ENCODE measurements around the gene SNCAIP.

Gene SNCAIP

DNA sequence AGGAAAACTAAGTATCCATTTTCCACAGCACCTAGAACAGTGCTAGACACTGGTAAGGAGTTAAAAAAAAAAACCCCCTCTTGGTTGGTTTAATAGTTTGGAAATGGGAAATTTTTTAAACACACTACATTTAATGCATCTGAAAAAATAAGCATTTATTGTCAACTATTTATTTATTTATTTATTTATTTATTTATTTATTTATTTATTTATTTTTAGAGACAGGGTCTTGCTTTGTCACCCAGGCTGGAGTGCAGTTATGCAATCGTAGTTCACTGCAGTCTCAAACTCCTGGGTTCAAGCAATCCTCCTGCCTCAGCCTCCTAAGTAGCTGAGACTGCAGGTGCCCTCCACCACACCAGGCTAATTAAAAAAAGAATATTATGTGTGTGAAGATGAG is 51.6 kb downstream of the SNCAIP start:
- Histone ChIP-seq H3K9me3 (ENCODE audit: severe bottlenecking) (no peaks in the 10 kb centered on the region), H3K27me3 (ENCODE audit: insufficient read depth, poor library complexity, severe bottlenecking) (no peaks in the 10 kb centered on the region), H3K27ac (ENCODE audit: poor library complexity, severe bottlenecking) (no peak overlapping the region), H3K4me1 (ENCODE audit: insufficient read depth, poor library complexity, severe bottlenecking) (no peaks in the 10 kb centered on the region), H3K36me3 (ENCODE audit: low read depth) (no peaks in the 10 kb centered on the region), H3K4me3 (ENCODE audit: severe bottlenecking) (no peak overlapping the region)
- no peak for DNase-seq (ENCODE audit: low spot score)
- TF ChIP-seq, protein P1, sequence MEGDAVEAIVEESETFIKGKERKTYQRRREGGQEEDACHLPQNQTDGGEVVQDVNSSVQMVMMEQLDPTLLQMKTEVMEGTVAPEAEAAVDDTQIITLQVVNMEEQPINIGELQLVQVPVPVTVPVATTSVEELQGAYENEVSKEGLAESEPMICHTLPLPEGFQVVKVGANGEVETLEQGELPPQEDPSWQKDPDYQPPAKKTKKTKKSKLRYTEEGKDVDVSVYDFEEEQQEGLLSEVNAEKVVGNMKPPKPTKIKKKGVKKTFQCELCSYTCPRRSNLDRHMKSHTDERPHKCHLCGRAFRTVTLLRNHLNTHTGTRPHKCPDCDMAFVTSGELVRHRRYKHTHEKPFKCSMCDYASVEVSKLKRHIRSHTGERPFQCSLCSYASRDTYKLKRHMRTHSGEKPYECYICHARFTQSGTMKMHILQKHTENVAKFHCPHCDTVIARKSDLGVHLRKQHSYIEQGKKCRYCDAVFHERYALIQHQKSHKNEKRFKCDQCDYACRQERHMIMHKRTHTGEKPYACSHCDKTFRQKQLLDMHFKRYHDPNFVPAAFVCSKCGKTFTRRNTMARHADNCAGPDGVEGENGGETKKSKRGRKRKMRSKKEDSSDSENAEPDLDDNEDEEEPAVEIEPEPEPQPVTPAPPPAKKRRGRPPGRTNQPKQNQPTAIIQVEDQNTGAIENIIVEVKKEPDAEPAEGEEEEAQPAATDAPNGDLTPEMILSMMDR (IDR thresholded peaks at IDR 0.05; ENCODE audit: poor library complexity, severe bottlenecking), result no peak
- ATAC-seq (ENCODE audit: low read depth), result no peak

DNA sequence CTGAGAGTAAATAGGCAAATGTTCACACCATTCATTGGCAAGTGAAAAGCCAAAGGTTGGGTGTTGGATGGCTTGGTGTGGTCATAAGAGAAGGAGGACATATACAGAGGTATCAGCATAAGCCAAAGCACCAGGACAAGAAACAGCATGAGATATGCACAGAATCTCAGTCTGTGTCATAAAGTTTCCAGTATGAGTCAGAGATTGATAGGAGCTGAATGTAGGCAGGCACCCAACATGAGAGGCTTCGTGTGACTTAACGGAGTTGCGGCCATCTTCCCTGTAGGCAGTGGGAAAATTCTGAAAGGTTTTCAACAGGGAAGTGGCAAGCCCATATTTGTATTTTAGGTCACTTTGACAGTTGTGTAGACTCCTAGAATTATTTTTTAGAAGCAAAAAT is 54.5 kb downstream of the SNCAIP start:
- Histone ChIP-seq H3K4me3 (ENCODE audit: severe bottlenecking) (no peak overlapping the region), H3K36me3 (ENCODE audit: low read depth) (no peaks in the 10 kb centered on the region), H3K27ac (ENCODE audit: poor library complexity, severe bottlenecking) (no peak overlapping the region), H3K9me3 (ENCODE audit: severe bottlenecking) (no peaks in the 10 kb centered on the region), H3K4me1 (ENCODE audit: insufficient read depth, poor library complexity, severe bottlenecking) (no peaks in the 10 kb centered on the region), H3K27me3 (ENCODE audit: insufficient read depth, poor library complexity, severe bottlenecking) (no peaks in the 10 kb centered on the region)
- ATAC-seq (ENCODE audit: low read depth), result no peak
- TF ChIP-seq, protein P1 (IDR thresholded peaks at IDR 0.05; ENCODE audit: poor library complexity, severe bottlenecking), result no peak
- DNase-seq (ENCODE audit: low spot score), result no peak

DNA sequence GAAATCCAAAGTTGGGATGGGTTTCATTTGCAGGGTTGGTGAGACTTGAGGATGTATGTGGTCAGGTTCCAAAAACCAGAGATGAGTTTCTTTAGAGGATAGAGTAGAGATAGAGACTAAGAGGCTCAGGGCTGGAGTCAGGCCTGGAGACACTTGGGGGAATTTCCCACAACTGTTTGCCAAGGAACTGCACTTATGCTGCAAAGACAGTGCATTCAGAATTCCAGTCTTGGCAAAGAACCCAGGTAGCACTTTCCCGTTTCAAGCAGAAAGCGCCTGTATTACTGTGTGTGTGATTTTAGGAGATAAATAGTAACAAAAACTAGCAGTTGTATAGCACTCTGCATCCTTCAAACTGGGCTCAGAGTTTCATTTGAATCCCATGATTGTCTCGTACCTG is 55.4 kb downstream of the SNCAIP start:
- H3K36me3 ChIP-seq (ENCODE audit: low read depth), result no peaks in the 10 kb centered on the region
- no peak overlapping the region for H3K27ac ChIP-seq (ENCODE audit: poor library complexity, severe bottlenecking)
- ATAC-seq (ENCODE audit: low read depth) (no peak), DNase-seq (ENCODE audit: low spot score) (no peak)
- H3K27me3 ChIP-seq (ENCODE audit: insufficient read depth, poor library complexity, severe bottlenecking), result no peaks in the 10 kb centered on the region
- no peaks in the 10 kb centered on the region for H3K4me1 ChIP-seq (ENCODE audit: insufficient read depth, poor library complexity, severe bottlenecking)
- no peak overlapping the region for H3K4me3 ChIP-seq (ENCODE audit: severe bottlenecking)
- TF ChIP-seq, protein P1 (IDR thresholded peaks at IDR 0.05; ENCODE audit: poor library complexity, severe bottlenecking), result no peak
- H3K9me3 ChIP-seq (ENCODE audit: severe bottlenecking), result no peaks in the 10 kb centered on the region

DNA sequence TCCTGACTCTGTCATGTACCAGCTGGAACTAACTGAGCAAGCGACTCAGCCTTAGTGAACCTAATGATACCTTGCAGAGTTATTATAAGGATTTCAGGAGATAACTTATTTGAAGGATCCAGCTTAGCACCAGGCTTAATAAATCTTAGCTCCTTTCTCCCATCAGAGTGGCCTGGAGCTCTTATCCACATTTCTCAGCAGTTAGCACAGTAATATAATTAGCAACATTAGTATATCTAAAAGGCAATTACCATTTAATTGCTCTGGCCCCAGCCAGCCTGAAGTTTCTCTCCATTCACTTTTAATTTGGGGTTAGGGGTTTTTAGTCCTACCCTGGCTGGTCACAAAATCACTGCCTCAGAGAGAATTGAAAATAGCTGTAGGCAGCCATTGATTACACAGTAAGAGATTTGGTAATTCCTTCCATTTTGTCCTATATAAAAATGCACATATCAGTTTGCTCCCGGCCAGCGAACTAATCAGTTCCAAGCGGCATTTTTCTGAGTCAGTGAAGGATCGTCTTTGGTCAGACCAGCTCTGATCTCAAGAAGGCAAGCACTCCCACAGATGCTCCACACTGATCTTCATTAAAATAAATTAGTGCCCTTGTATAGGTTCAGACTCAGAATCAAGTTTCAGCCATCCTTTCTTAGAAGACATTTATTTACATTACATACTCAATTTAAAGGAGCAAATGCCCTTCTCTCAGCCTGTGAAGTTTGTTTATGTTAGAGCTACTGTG is 56.6 kb downstream of the SNCAIP start:
- Histone ChIP-seq H3K36me3 (ENCODE audit: low read depth) (no peaks in the 10 kb centered on the region), H3K27ac (ENCODE audit: poor library complexity, severe bottlenecking) (no peak overlapping the region), H3K27me3 (ENCODE audit: insufficient read depth, poor library complexity, severe bottlenecking) (no peaks in the 10 kb centered on the region), H3K9me3 (ENCODE audit: severe bottlenecking) (no peaks in the 10 kb centered on the region), H3K4me3 (ENCODE audit: severe bottlenecking) (no peak overlapping the region), H3K4me1 (ENCODE audit: insufficient read depth, poor library complexity, severe bottlenecking) (no peaks in the 10 kb centered on the region)
- TF ChIP-seq, protein P1 (IDR thresholded peaks at IDR 0.05; ENCODE audit: poor library complexity, severe bottlenecking), result no peak
- ATAC-seq (ENCODE audit: low read depth), result no peak
- no peak for DNase-seq (ENCODE audit: low spot score)

DNA sequence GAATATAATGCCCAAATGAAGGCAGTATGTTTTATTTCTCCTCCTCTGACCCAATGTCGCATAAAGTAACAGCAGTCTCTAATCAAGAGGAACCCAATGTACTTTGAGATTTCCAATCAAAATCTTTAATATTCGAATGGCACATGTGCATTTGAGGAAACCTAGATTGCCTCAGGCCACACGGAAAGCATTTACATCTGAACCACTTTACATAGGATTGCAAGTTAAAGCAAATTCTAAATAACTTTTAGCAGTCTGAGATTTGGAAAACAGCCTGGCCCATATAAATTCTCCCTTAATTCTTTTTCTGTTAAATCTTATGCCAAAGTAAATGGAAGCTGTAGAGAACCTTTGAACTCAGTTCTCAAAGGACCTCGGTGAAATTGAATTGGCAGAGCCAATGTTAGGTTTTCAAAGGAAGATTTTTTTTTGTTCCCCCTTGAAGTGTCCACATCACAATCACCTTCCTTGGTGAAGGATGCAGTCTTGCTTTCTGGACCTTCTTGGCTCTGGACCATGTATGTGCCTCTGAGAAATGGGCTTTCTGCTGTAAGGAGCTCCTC is 57.3 kb downstream of the SNCAIP start:
- H3K36me3 ChIP-seq (ENCODE audit: low read depth), result no peaks in the 10 kb centered on the region
- no peak overlapping the region for H3K4me3 ChIP-seq (ENCODE audit: severe bottlenecking)
- DNase-seq (ENCODE audit: low spot score), result no peak
- no peaks in the 10 kb centered on the region for H3K9me3 ChIP-seq (ENCODE audit: severe bottlenecking)
- ATAC-seq (ENCODE audit: low read depth), result no peak
- no peak overlapping the region for H3K27ac ChIP-seq (ENCODE audit: poor library complexity, severe bottlenecking)
- TF ChIP-seq, protein P1 (IDR thresholded peaks at IDR 0.05; ENCODE audit: poor library complexity, severe bottlenecking), result no peak
- no peaks in the 10 kb centered on the region for H3K4me1 ChIP-seq (ENCODE audit: insufficient read depth, poor library complexity, severe bottlenecking)
- H3K27me3 ChIP-seq (ENCODE audit: insufficient read depth, poor library complexity, severe bottlenecking), result no peaks in the 10 kb centered on the region

Measured in RWPE2 (cell line).